Measurements from ENCODE around the gene KDM7A.

DNA sequence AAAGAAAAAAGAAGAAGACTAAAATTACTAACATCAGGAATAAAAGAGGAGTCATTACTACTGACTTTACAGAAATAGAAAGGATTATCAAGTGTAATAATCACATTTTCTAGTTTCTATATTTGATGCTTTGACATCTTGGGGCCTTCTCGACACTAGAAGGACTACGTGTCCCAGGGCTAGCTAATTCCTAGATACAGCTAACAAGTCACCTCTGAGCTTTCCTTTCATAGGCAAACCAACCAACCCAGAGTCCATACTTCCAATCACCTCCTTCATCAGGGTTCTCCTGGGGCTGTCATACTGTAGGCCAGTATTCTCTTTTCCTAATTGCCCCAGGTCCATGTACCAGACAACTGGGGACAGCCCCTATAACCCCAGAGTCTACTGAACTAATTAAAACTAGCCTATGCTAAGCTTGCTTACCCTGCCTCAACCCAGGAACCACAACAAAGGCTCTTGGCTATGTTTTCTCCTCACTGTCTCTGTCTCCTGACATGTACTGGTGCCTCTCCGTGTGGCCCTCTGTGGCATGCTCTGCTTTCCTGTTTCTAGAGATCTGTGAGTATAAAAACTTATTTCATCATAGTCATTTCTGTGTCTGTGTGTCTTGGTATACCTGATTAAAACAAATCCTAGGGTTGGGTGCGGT lies 107.4 kb downstream of the KDM7A start:
- TF ChIP-seq CTCF (IDR thresholded peaks at IDR 0.05; ENCODE audit: poor library complexity, severe bottlenecking): no peak
- TF ChIP-seq, protein P1, sequence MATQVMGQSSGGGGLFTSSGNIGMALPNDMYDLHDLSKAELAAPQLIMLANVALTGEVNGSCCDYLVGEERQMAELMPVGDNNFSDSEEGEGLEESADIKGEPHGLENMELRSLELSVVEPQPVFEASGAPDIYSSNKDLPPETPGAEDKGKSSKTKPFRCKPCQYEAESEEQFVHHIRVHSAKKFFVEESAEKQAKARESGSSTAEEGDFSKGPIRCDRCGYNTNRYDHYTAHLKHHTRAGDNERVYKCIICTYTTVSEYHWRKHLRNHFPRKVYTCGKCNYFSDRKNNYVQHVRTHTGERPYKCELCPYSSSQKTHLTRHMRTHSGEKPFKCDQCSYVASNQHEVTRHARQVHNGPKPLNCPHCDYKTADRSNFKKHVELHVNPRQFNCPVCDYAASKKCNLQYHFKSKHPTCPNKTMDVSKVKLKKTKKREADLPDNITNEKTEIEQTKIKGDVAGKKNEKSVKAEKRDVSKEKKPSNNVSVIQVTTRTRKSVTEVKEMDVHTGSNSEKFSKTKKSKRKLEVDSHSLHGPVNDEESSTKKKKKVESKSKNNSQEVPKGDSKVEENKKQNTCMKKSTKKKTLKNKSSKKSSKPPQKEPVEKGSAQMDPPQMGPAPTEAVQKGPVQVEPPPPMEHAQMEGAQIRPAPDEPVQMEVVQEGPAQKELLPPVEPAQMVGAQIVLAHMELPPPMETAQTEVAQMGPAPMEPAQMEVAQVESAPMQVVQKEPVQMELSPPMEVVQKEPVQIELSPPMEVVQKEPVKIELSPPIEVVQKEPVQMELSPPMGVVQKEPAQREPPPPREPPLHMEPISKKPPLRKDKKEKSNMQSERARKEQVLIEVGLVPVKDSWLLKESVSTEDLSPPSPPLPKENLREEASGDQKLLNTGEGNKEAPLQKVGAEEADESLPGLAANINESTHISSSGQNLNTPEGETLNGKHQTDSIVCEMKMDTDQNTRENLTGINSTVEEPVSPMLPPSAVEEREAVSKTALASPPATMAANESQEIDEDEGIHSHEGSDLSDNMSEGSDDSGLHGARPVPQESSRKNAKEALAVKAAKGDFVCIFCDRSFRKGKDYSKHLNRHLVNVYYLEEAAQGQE (IDR thresholded peaks at IDR 0.05; ENCODE audit: borderline replicate concordance): no peak
- TF ChIP-seq EP300 (conservative IDR thresholded peaks at IDR 0.05; ENCODE audit: poor library complexity, severe bottlenecking): no peak
- TF ChIP-seq TAF1 (IDR thresholded peaks at IDR 0.05; ENCODE audit: low read depth): no peak

Measured in neural cell (in vitro differentiated cells).